DMS 273 (cell line): Measurements from ENCODE around the gene DYRK3.

Source experiments
- DNase-seq: peaks from one replicate; lab custom pipeline; 2025; ENCODE audit not compliant: unreplicated experiment; lab: John Stamatoyannopoulos, UW

Gene DYRK3

GRCh38 chr1:206681359-206681758 is 46.0 kb downstream of the DYRK3 start:
- DNase-seq: no peak

- DNase-seq: no peak
Observed at GRCh38 chr1:206682111-206682510, 46.8 kb downstream of the DYRK3 start.

- no peak for DNase-seq
Observed at GRCh38 chr1:206683313-206683712, 48.0 kb downstream of the DYRK3 start.

GRCh38 chr1:206684003-206684402 is 48.7 kb downstream of the DYRK3 start:
- no peak for DNase-seq

- peak; percentile 85 for DNase-seq
Observed at GRCh38 chr1:206684478-206685333, 49.4 kb downstream of the DYRK3 start, which contains the start of gene MAPKAPK2. TSS of gene MAPKAPK2 (plus strand) at chr1:206684905. CDS start at chr1:206685230, 325 bp downstream.

- DNase-seq: peak; percentile 77
Observed at GRCh38 chr1:206685334-206685768, 50.0 kb downstream of the DYRK3 start.

- DNase-seq: peak; percentile 86
Observed at GRCh38 chr1:206685769-206686477, 50.6 kb downstream of the DYRK3 start.

- DNase-seq: peak; percentile 54
Observed at GRCh38 chr1:206686478-206687249, 51.3 kb downstream of the DYRK3 start.

GRCh38 chr1:206687251-206687914 is 52.0 kb downstream of the DYRK3 start:
- DNase-seq: no peak

GRCh38 chr1:206687915-206688442 is 52.6 kb downstream of the DYRK3 start:
- no peak for DNase-seq

GRCh38 chr1:206690516-206690915 is 55.2 kb downstream of the DYRK3 start:
- peak; percentile 18 for DNase-seq

GRCh38 chr1:206691604-206692003 is 56.3 kb downstream of the DYRK3 start:
- no peak for DNase-seq

GRCh38 chr1:206693029-206693428 is 57.7 kb downstream of the DYRK3 start:
- peak; percentile 43 for DNase-seq

GRCh38 chr1:206693592-206693991 is 58.3 kb downstream of the DYRK3 start:
- DNase-seq: no peak

- peak; percentile 59 for DNase-seq
Observed at GRCh38 chr1:206694171-206695124, 59.1 kb downstream of the DYRK3 start.

- no peak for DNase-seq
Observed at GRCh38 chr1:206695733-206696132, 60.4 kb downstream of the DYRK3 start.

- no peak for DNase-seq
Observed at GRCh38 chr1:206696812-206697585, 61.7 kb downstream of the DYRK3 start.

GRCh38 chr1:206698011-206698410 is 62.7 kb downstream of the DYRK3 start:
- DNase-seq: peak; percentile 14
